ENCODE measurements around the gene ANKRD33B. TPM values are rescaled to one million over a fixed set of nuclear protein-coding genes. Genes with fewer than 3 reads are reported as not detected.
"Not testable (repeated sequence)": the region's sequence is repeated elsewhere in the genome, so short reads cannot be mapped to it uniquely, and the experiment has no call there.

Gene ANKRD33B
- total RNA-seq, 3 donors from 2014 or later, result 3.3 to 5.3 (median 3.8) TPM

DNA sequence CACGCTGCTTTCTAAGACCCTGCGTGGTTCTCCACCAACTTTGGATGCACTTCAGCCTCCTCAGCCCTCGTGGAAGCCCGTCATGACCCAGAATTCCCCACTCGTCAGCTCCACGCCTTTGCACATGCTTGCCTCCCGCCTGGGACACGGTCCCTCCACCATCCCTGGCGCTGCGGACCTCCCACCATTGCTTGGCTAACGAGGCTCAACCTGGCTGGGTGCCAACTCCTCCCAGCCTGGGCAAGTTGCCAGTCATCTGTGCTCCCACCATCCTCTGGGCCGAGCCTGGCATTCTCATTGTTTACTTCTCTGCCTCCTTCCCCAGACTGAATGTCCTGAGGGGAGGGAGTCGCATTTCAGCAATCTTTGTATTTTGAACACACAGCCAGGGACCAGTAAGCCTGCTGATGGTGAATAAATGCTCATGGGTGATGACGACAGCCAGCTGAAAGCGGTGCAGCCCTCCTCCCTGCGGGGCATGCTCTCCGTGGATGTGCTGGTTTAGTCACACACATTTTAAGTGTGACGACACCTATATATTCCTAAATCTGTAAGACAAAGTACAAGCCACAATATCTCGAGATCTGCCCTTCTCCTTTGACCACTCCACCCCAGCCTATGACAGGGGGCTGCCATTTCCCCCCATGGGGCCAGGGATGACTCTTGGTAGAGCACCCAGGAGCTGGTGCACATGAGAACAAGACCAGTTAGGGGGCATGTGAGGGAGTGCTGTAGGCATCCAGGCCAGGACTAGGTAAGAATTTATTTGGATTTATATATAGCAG lies 37.6 kb downstream of the ANKRD33B start:
- H3K36me3 ChIP-seq, result no peaks in the 10 kb centered on the region
- peak; percentile 62 to 92 for DNase-seq (ENCODE audit: low spot score in 2 of 2)
- H3K4me3 ChIP-seq, result peak overlapping the region in 2 of 3 donors; percentile 16 to 53
- peaks cover 0 to 3% of the 10 kb centered on the region in 2 donors for H3K9me3 ChIP-seq
- intact Hi-C loops (cut with DNase I; ENCODE audit: low total_unique reads), result no loop called here
- H3K4me1 ChIP-seq, result peaks cover 0 to 10% of the 10 kb centered on the region in 2 donors
- peak overlapping the region; percentile 74 to 85 for H3K27ac ChIP-seq
- no peak for TF ChIP-seq POLR2A (IDR thresholded peaks at IDR 0.05)
- peak; percentile 80 to 96 (median 96) for TF ChIP-seq POLR2AphosphoS5 (IDR thresholded peaks at IDR 0.05)
- H3K27me3 ChIP-seq, result no peaks in the 10 kb centered on the region

DNA sequence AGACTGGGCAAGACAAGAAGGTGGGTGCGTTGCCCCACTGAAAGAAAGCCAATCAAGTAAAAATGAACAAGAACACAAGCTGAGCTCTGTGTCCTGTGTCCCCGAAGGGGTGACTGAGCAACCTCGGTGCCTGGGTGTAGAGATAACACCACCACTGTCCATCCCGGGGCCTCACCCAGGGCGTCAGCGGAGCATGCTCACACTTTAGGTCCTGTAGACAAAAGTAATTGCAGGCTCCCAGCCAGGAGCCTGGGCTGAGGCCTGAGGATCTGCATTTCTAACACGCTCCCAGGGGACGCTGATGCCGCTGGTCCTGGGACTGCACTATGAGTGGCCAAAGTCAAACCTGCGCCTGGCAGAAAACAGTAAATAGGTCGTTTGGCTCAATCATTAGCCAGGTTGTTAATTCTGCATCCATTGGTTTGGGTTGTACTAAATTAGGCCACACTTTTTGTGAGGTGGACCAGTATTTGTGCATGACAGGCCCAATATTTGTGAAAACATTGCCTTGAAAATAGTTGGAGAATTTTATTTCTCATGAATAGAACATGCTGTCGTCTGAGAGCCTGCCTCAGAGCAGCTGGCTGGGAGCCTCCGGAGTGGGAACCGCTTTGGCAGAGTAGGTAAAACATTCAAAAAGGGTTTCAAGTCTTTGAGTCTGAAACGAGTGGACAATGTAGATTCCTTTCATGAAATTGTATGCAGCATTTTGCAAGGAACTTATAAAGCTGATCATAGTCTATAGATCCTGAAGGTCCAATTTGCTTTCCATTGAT lies 38.3 kb downstream of the ANKRD33B start:
- H3K9me3 ChIP-seq, result peaks cover 0 to 3% of the 10 kb centered on the region in 2 donors
- TF ChIP-seq POLR2A (IDR thresholded peaks at IDR 0.05) (no peak), POLR2AphosphoS5 (IDR thresholded peaks at IDR 0.05) (no peak)
- TF ChIP-seq, protein P1, sequence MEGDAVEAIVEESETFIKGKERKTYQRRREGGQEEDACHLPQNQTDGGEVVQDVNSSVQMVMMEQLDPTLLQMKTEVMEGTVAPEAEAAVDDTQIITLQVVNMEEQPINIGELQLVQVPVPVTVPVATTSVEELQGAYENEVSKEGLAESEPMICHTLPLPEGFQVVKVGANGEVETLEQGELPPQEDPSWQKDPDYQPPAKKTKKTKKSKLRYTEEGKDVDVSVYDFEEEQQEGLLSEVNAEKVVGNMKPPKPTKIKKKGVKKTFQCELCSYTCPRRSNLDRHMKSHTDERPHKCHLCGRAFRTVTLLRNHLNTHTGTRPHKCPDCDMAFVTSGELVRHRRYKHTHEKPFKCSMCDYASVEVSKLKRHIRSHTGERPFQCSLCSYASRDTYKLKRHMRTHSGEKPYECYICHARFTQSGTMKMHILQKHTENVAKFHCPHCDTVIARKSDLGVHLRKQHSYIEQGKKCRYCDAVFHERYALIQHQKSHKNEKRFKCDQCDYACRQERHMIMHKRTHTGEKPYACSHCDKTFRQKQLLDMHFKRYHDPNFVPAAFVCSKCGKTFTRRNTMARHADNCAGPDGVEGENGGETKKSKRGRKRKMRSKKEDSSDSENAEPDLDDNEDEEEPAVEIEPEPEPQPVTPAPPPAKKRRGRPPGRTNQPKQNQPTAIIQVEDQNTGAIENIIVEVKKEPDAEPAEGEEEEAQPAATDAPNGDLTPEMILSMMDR (IDR thresholded peaks at IDR 0.05), result no peak
- no peak for DNase-seq (ENCODE audit: low spot score in 2 of 2)
- H3K4me1 ChIP-seq, result peaks cover 0 to 10% of the 10 kb centered on the region in 2 donors
- H3K27ac ChIP-seq, result peak overlapping the region; percentile 74 to 85
- no peaks in the 10 kb centered on the region for H3K27me3 ChIP-seq
- H3K36me3 ChIP-seq, result no peaks in the 10 kb centered on the region
- intact Hi-C loops (cut with DNase I; ENCODE audit: low total_unique reads), result no loop called here
- H3K4me3 ChIP-seq, result peak overlapping the region in 1 of 3 donors; percentile 53

DNA sequence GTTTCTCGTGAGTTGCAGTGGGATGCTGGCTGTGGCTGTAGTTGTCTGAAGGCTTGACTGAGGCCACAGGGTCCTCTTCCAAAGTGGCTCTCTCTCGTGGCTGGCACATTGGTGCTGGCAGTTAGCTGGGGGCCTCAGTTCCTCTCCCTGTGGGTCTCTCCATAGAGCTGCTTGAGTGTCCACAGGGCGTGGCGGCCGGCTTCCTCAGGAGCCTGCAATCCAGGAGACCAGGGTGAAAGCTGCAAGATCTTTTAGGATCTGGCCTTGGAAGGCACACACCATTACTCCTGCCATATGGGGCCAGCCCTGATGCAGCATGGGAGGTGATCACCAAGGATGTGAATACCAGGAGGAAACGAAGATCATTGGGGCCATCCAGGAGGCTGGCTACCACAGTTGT lies 41.1 kb downstream of the ANKRD33B start:
- H3K27ac ChIP-seq, result no peak overlapping the region
- TF ChIP-seq, protein P1 (IDR thresholded peaks at IDR 0.05), result no peak
- TF ChIP-seq POLR2AphosphoS5 (IDR thresholded peaks at IDR 0.05) (no peak), POLR2A (IDR thresholded peaks at IDR 0.05) (no peak)
- DNase-seq (ENCODE audit: low spot score in 2 of 2), result no peak
- intact Hi-C loops (cut with DNase I; ENCODE audit: low total_unique reads), result no loop called here
- H3K36me3 ChIP-seq, result no peaks in the 10 kb centered on the region
- H3K27me3 ChIP-seq, result no peaks in the 10 kb centered on the region
- no peak overlapping the region for H3K4me3 ChIP-seq
- H3K9me3 ChIP-seq, result no peaks in the 10 kb centered on the region
- peaks cover 0 to 10% of the 10 kb centered on the region in 2 donors for H3K4me1 ChIP-seq

DNA sequence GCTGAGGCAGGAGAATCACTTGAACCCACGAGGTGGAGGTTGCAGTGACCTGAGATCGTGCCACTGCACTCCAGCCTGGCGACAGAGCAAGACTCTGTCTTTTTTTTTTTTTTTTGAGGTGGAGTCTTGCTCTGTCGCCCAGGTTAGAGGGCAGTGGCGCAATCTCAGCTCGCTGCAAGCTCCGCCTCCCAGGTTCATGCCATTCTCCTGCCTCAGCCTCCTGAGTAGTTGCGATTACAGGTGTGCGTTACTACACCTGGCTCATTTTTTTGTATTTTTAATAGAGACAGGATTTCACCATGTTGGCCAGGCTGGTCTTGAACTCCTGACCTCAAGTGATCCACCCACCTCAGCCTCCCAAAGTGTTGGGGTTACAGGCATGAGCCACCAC lies 42.8 kb downstream of the ANKRD33B start:
- H3K36me3 ChIP-seq; H3K9me3 ChIP-seq; H3K4me3 ChIP-seq; DNase-seq (ENCODE audit: low spot score in 2 of 2); intact Hi-C loops (cut with DNase I; ENCODE audit: low total_unique reads); H3K27me3 ChIP-seq; H3K4me1 ChIP-seq: not testable (repeated sequence)
- H3K27ac ChIP-seq, result peak overlapping the region in 1 of 2 donors; percentile 53

DNA sequence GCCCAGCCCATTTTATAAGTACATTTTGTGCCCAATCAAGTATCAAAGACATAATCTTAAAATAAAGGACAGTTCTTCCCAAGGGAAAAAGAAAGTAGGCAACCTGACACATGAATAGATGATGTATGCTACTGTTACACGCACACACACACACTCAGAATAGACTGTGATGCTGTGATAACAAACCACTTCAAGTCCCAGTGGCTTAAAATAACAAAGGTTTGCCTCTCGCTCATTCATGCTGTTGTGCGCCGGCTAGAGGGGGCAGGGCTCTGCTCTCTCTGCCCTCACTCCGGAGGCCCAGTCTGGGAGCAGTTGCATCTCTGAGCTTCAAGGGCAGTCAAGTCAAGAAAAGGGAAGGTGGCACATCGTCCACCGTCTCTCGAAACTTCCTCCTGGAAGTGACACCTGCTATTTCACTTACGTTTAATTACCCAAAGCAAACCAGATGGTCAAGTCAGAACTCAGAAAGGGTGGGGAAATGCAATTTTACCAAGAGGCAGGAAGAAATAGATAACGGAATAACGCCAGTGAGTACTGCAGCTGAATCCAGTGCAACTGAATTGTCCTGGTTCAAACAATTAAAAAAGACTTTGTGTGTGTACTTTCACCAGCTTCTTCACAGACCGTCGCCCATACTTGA lies 43.3 kb downstream of the ANKRD33B start:
- no peak for TF ChIP-seq POLR2A (IDR thresholded peaks at IDR 0.05)
- TF ChIP-seq, protein P1 (IDR thresholded peaks at IDR 0.05), result no peak
- TF ChIP-seq POLR2AphosphoS5 (IDR thresholded peaks at IDR 0.05), result no peak
- H3K36me3 ChIP-seq, result no peaks in the 10 kb centered on the region
- intact Hi-C loops (cut with DNase I; ENCODE audit: low total_unique reads), result no loop called here
- no peaks in the 10 kb centered on the region for H3K9me3 ChIP-seq
- no peak for DNase-seq (ENCODE audit: low spot score in 2 of 2)
- H3K4me1 ChIP-seq, result no peaks in the 10 kb centered on the region
- H3K27me3 ChIP-seq, result no peaks in the 10 kb centered on the region
- peak overlapping the region; percentile 5 to 53 for H3K27ac ChIP-seq
- no peak overlapping the region for H3K4me3 ChIP-seq

All from breast epithelium (tissue), 4 donors.